H9 (cell line): ENCODE measurements around the gene HCFC2. TPM values are rescaled to one million over a fixed set of nuclear protein-coding genes. Genes with fewer than 3 reads are reported as not detected.

Experiments used
- DNase-seq: peaks from one replicate; pipeline ENCODE4 v3.0.0-alpha.2; 2017
- H2AFZ ChIP-seq: one replicate; pipeline ENCODE4 v1.6.1; 2013; ENCODE audit warnings: mild to moderate bottlenecking, low read length, control low read depth, moderate library complexity
- H2AK5ac ChIP-seq: 2 replicates; pipeline ENCODE4 v1.6.1; 2013; ENCODE audit warnings: low read length, control low read depth, mixed read lengths; ENCODE audit not compliant: insufficient read length
- H2BK120ac ChIP-seq: one replicate; pipeline ENCODE4 v1.6.1; 2013; ENCODE audit warnings: low read depth, mild to moderate bottlenecking, low read length, control low read depth, inconsistent platforms; ENCODE audit not compliant: poor library complexity, severe bottlenecking
- H2BK12ac ChIP-seq: 2 replicates; pipeline ENCODE4 v1.6.1; 2013; ENCODE audit warnings: low read length, control low read depth, mixed read lengths, low read depth; ENCODE audit not compliant: insufficient read length
- H2BK15ac ChIP-seq: 2 replicates; pipeline ENCODE4 v1.6.1; 2013; ENCODE audit warnings: low read depth, low read length, control low read depth
- H2BK20ac ChIP-seq: one replicate; pipeline ENCODE4 v1.6.1; 2013; ENCODE audit warnings: low read depth, mild to moderate bottlenecking, low read length, control low read depth, inconsistent platforms; ENCODE audit not compliant: poor library complexity, severe bottlenecking
- H2BK5ac ChIP-seq: 2 replicates; pipeline ENCODE4 v1.6.1; 2013; ENCODE audit warnings: low read length, control low read depth, mixed read lengths; ENCODE audit not compliant: insufficient read length
- H3K14ac ChIP-seq: 2 replicates; pipeline ENCODE4 v1.6.1; 2013; ENCODE audit warnings: low read length, control low read depth; ENCODE audit not compliant: insufficient read depth
- H3K18ac ChIP-seq: 2 replicates; pipeline ENCODE4 v1.6.1; 2013; ENCODE audit warnings: low read depth, mild to moderate bottlenecking, mixed read lengths, low read length, control low read depth; ENCODE audit not compliant: insufficient read length
- H3K23ac ChIP-seq: 2 replicates; pipeline ENCODE4 v1.6.1; 2013; ENCODE audit warnings: low read length, control low read depth, mixed read lengths, low read depth; ENCODE audit not compliant: insufficient read length
- H3K23me2 ChIP-seq: 2 replicates; pipeline ENCODE4 v1.6.1; 2013; ENCODE audit warnings: low read depth, mild to moderate bottlenecking, mixed read lengths, low read length, control low read depth; ENCODE audit not compliant: insufficient read length, poor library complexity, severe bottlenecking
- H3K27ac ChIP-seq: 2 replicates; pipeline ENCODE4 v1.5.1; 2013; ENCODE audit warnings: low read length, control low read depth, mixed read lengths, low read depth; ENCODE audit not compliant: insufficient read length
- H3K27me3 ChIP-seq: 2 replicates; pipeline ENCODE4 v1.6.1; 2013; ENCODE audit warnings: low read length, control low read depth, inconsistent platforms; ENCODE audit not compliant: insufficient read depth
- H3K4ac ChIP-seq: 2 replicates; pipeline ENCODE4 v1.6.1; 2013; ENCODE audit warnings: low read depth, mild to moderate bottlenecking, control low read depth, inconsistent platforms, low read length, moderate library complexity
- H3K4me1 ChIP-seq: 2 replicates; pipeline ENCODE4 v1.6.1; 2013; ENCODE audit warnings: low read length, control low read depth, inconsistent platforms; ENCODE audit not compliant: insufficient read depth
- H3K4me2 ChIP-seq: 2 replicates; pipeline ENCODE4 v1.6.1; 2013; ENCODE audit warnings: low read length, control low read depth, mixed read lengths; ENCODE audit not compliant: insufficient read length, insufficient read depth
- H3K56ac ChIP-seq: 2 replicates; pipeline ENCODE4 v1.6.1; 2013; ENCODE audit warnings: low read depth, mild to moderate bottlenecking, mixed read lengths, low read length, control low read depth; ENCODE audit not compliant: insufficient read length
- H3K79me1 ChIP-seq: 2 replicates; pipeline ENCODE4 v1.6.1; 2013; ENCODE audit warnings: low read depth, mild to moderate bottlenecking, moderate library complexity, low read length, control low read depth, inconsistent platforms; ENCODE audit not compliant: insufficient read depth, poor library complexity, severe bottlenecking
- H3K79me2 ChIP-seq: 2 replicates; pipeline ENCODE4 v1.6.1; 2013; ENCODE audit warnings: low read length, control low read depth, inconsistent platforms; ENCODE audit not compliant: insufficient read depth
- H3K9ac ChIP-seq: 2 replicates; pipeline ENCODE4 v1.6.1; 2013; ENCODE audit warnings: low read length, control low read depth, mixed read lengths; ENCODE audit not compliant: insufficient read length; ENCODE audit errors: extremely low read depth
- H3K9me3 ChIP-seq: one replicate; pipeline ENCODE4 v1.6.1; 2013; ENCODE audit warnings: low read depth, low read length, inconsistent platforms; ENCODE audit not compliant: control insufficient read depth
- H3T11ph ChIP-seq: one replicate; pipeline ENCODE4 v1.6.1; 2013; ENCODE audit warnings: mild to moderate bottlenecking, low read length, control low read depth, inconsistent platforms
- H4K20me1 ChIP-seq: one replicate; pipeline ENCODE4 v1.6.1; 2013; ENCODE audit not compliant: control insufficient read depth, insufficient read length, insufficient read depth
- H4K5ac ChIP-seq: 2 replicates; pipeline ENCODE4 v1.6.1; 2013; ENCODE audit warnings: low read depth, mild to moderate bottlenecking, mixed read lengths, low read length, control low read depth; ENCODE audit not compliant: insufficient read length
- H4K8ac ChIP-seq: replicated peaks from 2 replicates; pipeline ENCODE4 v1.6.1; 2013; ENCODE audit warnings: low read length, control low read depth, mixed read lengths, low read depth; ENCODE audit not compliant: insufficient read length
- H4K91ac ChIP-seq: 2 replicates; pipeline ENCODE4 v1.6.1; 2013; ENCODE audit warnings: low read depth, mild to moderate bottlenecking, moderate library complexity, mixed read lengths, low read length, control low read depth; ENCODE audit not compliant: insufficient read length
- H3K27ac Mint-ChIP-seq, 3 experiments: 2 replicates in 2 of 3; 3 replicates in 1 of 3; pipeline ENCODE4 v1.8.0; 2020 to 2021; ENCODE audit warnings: mixed read lengths in 3 of 3, mild to moderate bottlenecking in 1 of 3, moderate library complexity in 1 of 3
- H3K27me3 Mint-ChIP-seq: 2 replicates; pipeline ENCODE4 v1.8.0; 2021; ENCODE audit warnings: low read depth, mild to moderate bottlenecking, moderate library complexity, mixed read lengths
- H3K36me3 Mint-ChIP-seq, 3 experiments: 2 replicates in 2 of 3; 3 replicates in 1 of 3; pipeline ENCODE4 v1.8.0; 2020 to 2021; ENCODE audit warnings: low read depth in 3 of 3, mixed read lengths in 3 of 3; ENCODE audit not compliant: insufficient read depth in 1 of 3
- H3K4me1 Mint-ChIP-seq, 2 experiments: 2 replicates each; pipeline ENCODE4 v1.8.0; 2020; ENCODE audit warnings: mixed read lengths in 2 of 2
- H3K4me3 Mint-ChIP-seq, 2 experiments: 2 replicates in 1 of 2; 3 replicates in 1 of 2; pipeline ENCODE4 v1.8.0; 2020 to 2021; ENCODE audit warnings: mild to moderate bottlenecking in 2 of 2, mixed read lengths in 2 of 2, moderate library complexity in 1 of 2
- H3K9me3 Mint-ChIP-seq, 2 experiments: 2 replicates in 1 of 2; 3 replicates in 1 of 2; pipeline ENCODE4 v1.8.0; 2020; ENCODE audit warnings: mild to moderate bottlenecking in 2 of 2, mixed read lengths in 2 of 2, moderate library complexity in 1 of 2
- WGBS: extraction: QIAGEN DNeasy Blood & Tissue Kit; methylation state at CpG from one replicate; pipeline ENCODE4 v1.1.7; 2013; ENCODE audit warnings: missing lambda C conversion rate, low lambda C conversion rate, mixed read lengths; ENCODE audit not compliant: insufficient read length; ENCODE audit errors: extremely low coverage; 5-methylcytosine and 5-hydroxymethylcytosine counted together
- total RNA-seq: library from RNA; stranded (reverse); gene quantifications from 2 replicates; pipeline ENCODE4 v1.2.1, GENCODE V29; 2021
- TF ChIP-seq, protein P1 (sequence below): fragments of 200-600 bp; sonication (generic); conservative IDR thresholded peaks from 3 replicates; pipeline ENCODE4 v1.8.0; 2021; ENCODE audit warnings: antibody characterized with exemption, mild to moderate bottlenecking

Gene HCFC2
- total RNA-seq, 1 experiment from 2014 or later, result 1.9 TPM

DNA sequence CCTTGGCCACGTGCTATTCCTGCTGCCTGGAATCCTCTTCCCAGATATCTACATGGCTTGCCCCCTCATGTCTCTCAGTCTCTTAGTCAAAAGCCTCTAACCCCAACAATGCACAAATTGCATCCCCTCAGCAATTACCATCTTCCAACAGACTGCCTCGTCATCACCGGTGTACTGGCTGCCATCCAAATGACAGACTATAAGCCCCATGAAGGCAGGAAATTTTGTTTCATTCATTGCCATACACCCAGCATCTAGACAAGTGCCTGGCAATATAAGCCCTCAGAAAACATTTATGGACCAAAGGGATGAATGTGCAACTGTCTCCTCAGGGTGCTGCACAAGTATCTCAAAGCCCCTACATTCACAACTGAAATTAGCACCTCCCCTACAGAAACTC, 20.2 kb upstream of the HCFC2 start:
- Histone ChIP-seq H3K4ac (no peak overlapping the region), H2AFZ (no peak overlapping the region), H3K23me2 (no peaks in the 10 kb centered on the region), H2BK15ac (no peak overlapping the region), H3K23ac (no peak overlapping the region), H3K27me3 (0 out of 2 replicates have a peak, but pooled peaks cover 3% of the 10 kb centered on the region), H4K8ac (no peak overlapping the region), H3K14ac (no peak overlapping the region), H2BK12ac (no peak overlapping the region), H3K79me2 (no peaks in the 10 kb centered on the region), H3K9ac (no peak overlapping the region), H3K27ac (no peak overlapping the region), H2AK5ac (no peak overlapping the region), H2BK20ac (no peak overlapping the region), H2BK120ac (no peak overlapping the region), H4K20me1 (no peaks in the 10 kb centered on the region), H3K56ac (no peak overlapping the region), H4K91ac (no peak overlapping the region), H2BK5ac (no peak overlapping the region), H3K79me1 (no peaks in the 10 kb centered on the region), H4K5ac (no peak overlapping the region), H3K4me2 (no peak overlapping the region), H3K18ac (no peak overlapping the region), H3K4me1 (no peaks in the 10 kb centered on the region), H3T11ph (no peak overlapping the region), H3K9me3 (no peaks in the 10 kb centered on the region)
- DNase-seq, result no peak
- Mint-ChIP-seq H3K4me3 (no peak overlapping the region), H3K36me3 (no peaks in the 10 kb centered on the region), H3K27me3 (peaks cover 15% of the 10 kb centered on the region), H3K9me3 (no peaks in the 10 kb centered on the region), H3K4me1 (peaks cover 3 to 4% of the 10 kb centered on the region in 2 experiments; a peak in 3 of 4 replicates), H3K27ac (no peak overlapping the region; a peak in 1 of 7 replicates)
- WGBS, result no CpG with 5 or more reads among the region's 3 CpGs
- TF ChIP-seq, protein P1, sequence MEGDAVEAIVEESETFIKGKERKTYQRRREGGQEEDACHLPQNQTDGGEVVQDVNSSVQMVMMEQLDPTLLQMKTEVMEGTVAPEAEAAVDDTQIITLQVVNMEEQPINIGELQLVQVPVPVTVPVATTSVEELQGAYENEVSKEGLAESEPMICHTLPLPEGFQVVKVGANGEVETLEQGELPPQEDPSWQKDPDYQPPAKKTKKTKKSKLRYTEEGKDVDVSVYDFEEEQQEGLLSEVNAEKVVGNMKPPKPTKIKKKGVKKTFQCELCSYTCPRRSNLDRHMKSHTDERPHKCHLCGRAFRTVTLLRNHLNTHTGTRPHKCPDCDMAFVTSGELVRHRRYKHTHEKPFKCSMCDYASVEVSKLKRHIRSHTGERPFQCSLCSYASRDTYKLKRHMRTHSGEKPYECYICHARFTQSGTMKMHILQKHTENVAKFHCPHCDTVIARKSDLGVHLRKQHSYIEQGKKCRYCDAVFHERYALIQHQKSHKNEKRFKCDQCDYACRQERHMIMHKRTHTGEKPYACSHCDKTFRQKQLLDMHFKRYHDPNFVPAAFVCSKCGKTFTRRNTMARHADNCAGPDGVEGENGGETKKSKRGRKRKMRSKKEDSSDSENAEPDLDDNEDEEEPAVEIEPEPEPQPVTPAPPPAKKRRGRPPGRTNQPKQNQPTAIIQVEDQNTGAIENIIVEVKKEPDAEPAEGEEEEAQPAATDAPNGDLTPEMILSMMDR, result no peak
